ENCODE measurements around the gene SDHAF2.
"Not testable (repeated sequence)": the region's sequence is repeated elsewhere in the genome, so short reads cannot be mapped to it uniquely, and the experiment has no call there.

The SDHAF2 gene

DNA sequence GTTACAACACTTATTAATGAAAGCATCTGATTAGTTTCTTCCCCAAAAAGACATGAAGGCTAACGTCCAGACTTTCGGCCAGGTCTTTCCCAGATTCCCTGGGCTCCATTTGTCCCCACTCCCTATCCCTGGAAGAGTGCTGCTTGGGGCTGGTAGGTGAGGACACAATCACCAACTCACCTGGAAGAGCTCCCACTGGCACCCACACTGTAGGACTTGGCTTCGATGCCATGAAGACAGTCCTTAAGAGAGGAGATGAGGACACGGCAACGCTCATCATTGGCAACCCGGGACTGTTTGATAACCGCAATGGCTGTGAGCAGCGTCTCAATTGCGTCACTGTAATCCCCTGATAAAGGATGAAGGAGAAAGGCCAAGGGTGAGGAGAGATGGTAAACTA, 18.3 kb upstream of the SDHAF2 start:
- Mint-ChIP-seq H3K27me3 (ENCODE audit: low read depth) (no peaks in the 10 kb centered on the region), H3K4me3 (no peak overlapping the region), H3K9me3 (no peaks in the 10 kb centered on the region), H3K27ac (no peak overlapping the region), H3K36me3 (ENCODE audit: low read depth) (peaks cover 59% of the 10 kb centered on the region), H3K4me1 (ENCODE audit: low read depth) (peaks cover 12% of the 10 kb centered on the region)
- DNase-seq (ENCODE audit: low spot score): no peak

GRCh38 chr11:61413496-61413895, 16.4 kb upstream of the SDHAF2 start:
- Mint-ChIP-seq H3K36me3 (ENCODE audit: low read depth) (peaks cover 65% of the 10 kb centered on the region), H3K27me3 (ENCODE audit: low read depth) (no peaks in the 10 kb centered on the region), H3K4me3 (no peak overlapping the region)

DNA sequence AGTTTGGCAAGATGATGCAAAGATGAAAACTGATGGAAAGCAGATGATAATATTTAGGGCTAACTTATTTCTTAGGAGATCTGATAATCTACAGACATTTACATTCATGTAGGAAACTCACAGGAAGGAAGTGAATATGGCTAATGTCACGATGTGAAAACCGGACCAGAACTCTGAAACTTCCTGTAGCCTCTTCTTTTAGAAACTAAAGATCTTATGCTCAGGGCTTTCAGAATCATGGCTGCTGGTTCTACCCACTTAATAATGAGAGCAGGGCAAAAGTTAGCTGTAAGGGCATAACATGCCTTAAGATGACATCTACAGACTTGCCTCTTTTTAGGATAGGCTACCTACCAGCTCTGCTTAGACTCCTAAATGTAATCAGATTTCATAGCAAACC, 15.4 kb upstream of the SDHAF2 start:
- Mint-ChIP-seq H3K36me3 (ENCODE audit: low read depth) (peaks cover 69% of the 10 kb centered on the region), H3K9me3 (no peaks in the 10 kb centered on the region), H3K4me1 (ENCODE audit: low read depth) (peaks cover 23% of the 10 kb centered on the region), H3K4me3 (no peak overlapping the region), H3K27me3 (ENCODE audit: low read depth) (no peaks in the 10 kb centered on the region), H3K27ac (peak overlapping the region; percentile 63)
- no peak for DNase-seq (ENCODE audit: low spot score)

More at GRCh38 chr11:61413496-61413895, 16.4 kb upstream of the SDHAF2 start:
- DNase-seq (ENCODE audit: low spot score): no peak
- peak overlapping the region; percentile 13 for H3K27ac Mint-ChIP-seq
- peaks cover 23% of the 10 kb centered on the region for H3K4me1 Mint-ChIP-seq (ENCODE audit: low read depth)
- H3K9me3 Mint-ChIP-seq: no peaks in the 10 kb centered on the region

- Mint-ChIP-seq H3K36me3 (ENCODE audit: low read depth) (peaks cover 74% of the 10 kb centered on the region), H3K27me3 (ENCODE audit: low read depth) (no peaks in the 10 kb centered on the region), H3K4me3 (no peak overlapping the region), H3K9me3 (no peaks in the 10 kb centered on the region), H3K4me1 (ENCODE audit: low read depth) (peaks cover 23% of the 10 kb centered on the region), H3K27ac (peak overlapping the region; percentile 57)
- no peak for DNase-seq (ENCODE audit: low spot score)
These were observed 14.5 kb upstream of the SDHAF2 start for GRCh38 chr11:61415381-61415780.

DNA sequence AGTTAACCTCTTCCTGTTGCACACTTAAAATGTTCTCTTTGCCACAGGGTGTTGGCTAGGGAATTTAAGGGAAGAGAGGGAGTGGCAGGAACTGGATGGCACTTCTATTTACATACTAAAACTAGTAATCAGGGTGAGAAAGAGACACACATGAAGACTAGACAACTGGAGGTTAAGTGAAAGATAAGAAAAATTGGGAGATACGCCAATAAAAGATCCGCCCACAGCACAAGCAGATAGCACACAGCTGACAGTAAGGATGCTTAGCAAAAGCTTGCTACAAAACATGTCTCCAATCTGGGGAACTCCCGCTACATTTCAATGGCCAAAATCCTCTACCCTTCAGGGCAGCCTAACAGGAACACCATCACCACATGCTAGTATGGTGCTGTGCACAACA, 13.0 kb upstream of the SDHAF2 start:
- H3K4me1 Mint-ChIP-seq (ENCODE audit: low read depth): peaks cover 26% of the 10 kb centered on the region
- H3K9me3 Mint-ChIP-seq: no peaks in the 10 kb centered on the region
- H3K4me3 Mint-ChIP-seq: no peak overlapping the region
- H3K27me3 Mint-ChIP-seq (ENCODE audit: low read depth): no peaks in the 10 kb centered on the region
- H3K36me3 Mint-ChIP-seq (ENCODE audit: low read depth): peaks cover 75% of the 10 kb centered on the region
- DNase-seq (ENCODE audit: low spot score): no peak
- H3K27ac Mint-ChIP-seq: no peak overlapping the region

DNA sequence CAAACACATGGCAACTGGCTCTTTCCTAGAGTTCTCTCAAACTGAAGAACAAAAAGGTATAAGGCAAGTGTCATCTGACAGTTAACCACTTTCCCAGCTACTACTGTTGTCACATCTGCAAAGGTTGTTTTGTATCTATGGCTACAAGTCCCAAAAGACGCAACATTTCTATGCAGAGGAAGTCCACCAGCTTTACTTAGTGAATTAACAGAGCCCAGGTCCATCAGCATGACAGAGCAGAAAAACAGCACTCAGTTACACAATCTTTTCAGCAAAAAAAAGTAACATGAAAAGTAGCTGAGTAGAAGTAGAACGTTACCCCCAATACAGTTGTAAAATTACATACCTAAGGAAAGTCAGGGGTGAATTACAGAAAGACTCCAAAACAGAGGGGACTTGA, 12.3 kb upstream of the SDHAF2 start:
- H3K4me3 Mint-ChIP-seq: no peak overlapping the region

DNA sequence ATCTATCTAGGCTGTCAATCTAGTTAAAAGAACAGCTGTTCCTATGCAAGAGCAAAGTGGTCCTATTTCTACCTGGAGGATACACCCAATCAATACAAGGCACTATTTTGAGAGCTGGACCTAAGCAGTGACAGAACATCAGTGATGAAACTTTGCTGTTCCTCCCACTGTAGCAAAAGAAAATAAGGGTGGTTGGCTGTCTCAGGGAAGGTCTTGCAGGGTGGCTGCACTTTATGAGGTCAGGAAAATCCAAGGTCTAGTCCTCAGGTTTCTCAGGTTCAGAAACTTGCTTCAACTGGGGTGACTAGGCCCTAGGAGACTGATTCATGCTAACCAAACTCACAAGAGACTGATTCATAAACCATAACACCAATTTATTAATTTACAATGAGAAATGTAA, 11.8 kb upstream of the SDHAF2 start:
- H3K9me3 Mint-ChIP-seq: no peaks in the 10 kb centered on the region
- no peak for DNase-seq (ENCODE audit: low spot score)
- no peaks in the 10 kb centered on the region for H3K27me3 Mint-ChIP-seq (ENCODE audit: low read depth)
- H3K27ac Mint-ChIP-seq: peak overlapping the region; percentile 14
- no peak overlapping the region for H3K4me3 Mint-ChIP-seq
- peaks cover 83% of the 10 kb centered on the region for H3K36me3 Mint-ChIP-seq (ENCODE audit: low read depth)
- peaks cover 26% of the 10 kb centered on the region for H3K4me1 Mint-ChIP-seq (ENCODE audit: low read depth)

More for the DNA sequence above, 12.3 kb upstream of the SDHAF2 start:
- H3K36me3 Mint-ChIP-seq (ENCODE audit: low read depth): peaks cover 81% of the 10 kb centered on the region
- H3K4me1 Mint-ChIP-seq (ENCODE audit: low read depth): peaks cover 26% of the 10 kb centered on the region
- H3K27me3 Mint-ChIP-seq (ENCODE audit: low read depth): no peaks in the 10 kb centered on the region
- H3K9me3 Mint-ChIP-seq: no peaks in the 10 kb centered on the region
- DNase-seq (ENCODE audit: low spot score): no peak
- no peak overlapping the region for H3K27ac Mint-ChIP-seq

GRCh38 chr11:61422226-61422625, 7.7 kb upstream of the SDHAF2 start:
- Mint-ChIP-seq H3K4me3 (no peak overlapping the region), H3K27me3 (ENCODE audit: low read depth) (no peaks in the 10 kb centered on the region), H3K4me1 (ENCODE audit: low read depth) (peaks cover 24% of the 10 kb centered on the region), H3K9me3 (no peaks in the 10 kb centered on the region), H3K27ac (no peak overlapping the region), H3K36me3 (ENCODE audit: low read depth) (peaks cover 83% of the 10 kb centered on the region)
- no peak for DNase-seq (ENCODE audit: low spot score)

DNA sequence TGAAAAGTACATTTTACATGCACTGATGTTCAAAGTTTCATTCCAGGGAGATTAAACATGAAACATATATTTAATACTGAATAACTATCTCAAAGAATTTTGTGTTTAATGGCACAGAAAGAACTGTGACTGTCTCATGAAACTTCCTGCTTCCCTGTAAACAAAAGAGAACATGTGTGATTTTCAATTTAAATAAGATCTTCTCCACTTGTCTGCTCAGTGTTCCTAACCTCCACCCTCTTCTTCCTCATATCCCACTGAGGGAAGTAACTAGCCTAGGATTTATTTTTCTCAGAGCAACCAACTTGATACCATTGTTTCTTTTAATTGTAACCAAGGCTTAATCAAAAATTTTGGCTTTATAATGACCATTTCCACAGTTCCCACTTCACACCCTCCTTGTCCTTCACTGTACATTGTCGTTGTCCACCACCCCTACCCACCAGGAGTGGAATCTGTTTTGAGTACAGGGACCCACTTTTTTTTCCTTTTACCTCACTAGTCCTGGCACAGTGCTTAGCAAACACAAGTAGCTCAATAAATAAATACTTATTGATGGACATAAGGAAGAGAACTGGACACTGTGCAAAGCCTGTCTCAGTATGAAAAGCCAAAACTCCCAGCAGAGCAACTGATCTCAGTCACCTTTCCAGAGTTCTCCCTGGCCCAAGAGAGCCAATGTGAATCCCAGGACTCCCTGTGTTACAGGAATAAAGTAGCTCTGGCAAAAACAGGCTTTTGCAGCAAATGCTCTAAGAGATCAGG, 4.4 kb upstream of the SDHAF2 start:
- Mint-ChIP-seq H3K27me3 (ENCODE audit: low read depth) (no peaks in the 10 kb centered on the region), H3K9me3 (no peaks in the 10 kb centered on the region), H3K36me3 (ENCODE audit: low read depth) (peaks cover 72% of the 10 kb centered on the region), H3K4me1 (ENCODE audit: low read depth) (peaks cover 27% of the 10 kb centered on the region), H3K4me3 (no peak overlapping the region), H3K27ac (no peak overlapping the region)
- DNase-seq (ENCODE audit: low spot score): no peak

GRCh38 chr11:61429346-61429690, 606 bp upstream of the SDHAF2 start:
- Mint-ChIP-seq H3K4me1 (ENCODE audit: low read depth) (peaks cover 41% of the 10 kb centered on the region), H3K9me3 (no peaks in the 10 kb centered on the region), H3K36me3 (ENCODE audit: low read depth) (peaks cover 57% of the 10 kb centered on the region), H3K4me3 (peak overlapping the region; percentile 97), H3K27me3 (ENCODE audit: low read depth) (no peaks in the 10 kb centered on the region), H3K27ac (peak overlapping the region; percentile 98)
- DNase-seq (ENCODE audit: low spot score): peak; percentile 70

- Mint-ChIP-seq H3K4me3 (peak overlapping the region; percentile 97), H3K4me1 (ENCODE audit: low read depth) (peaks cover 39% of the 10 kb centered on the region), H3K27ac (peak overlapping the region; percentile 98), H3K36me3 (ENCODE audit: low read depth) (peaks cover 55% of the 10 kb centered on the region)
- H3K9me3 Mint-ChIP-seq; DNase-seq (ENCODE audit: low spot score); H3K27me3 Mint-ChIP-seq (ENCODE audit: low read depth): not testable (repeated sequence)
These were observed 915 bp downstream of the SDHAF2 start for GRCh38 chr11:61430839-61431238.

DNA sequence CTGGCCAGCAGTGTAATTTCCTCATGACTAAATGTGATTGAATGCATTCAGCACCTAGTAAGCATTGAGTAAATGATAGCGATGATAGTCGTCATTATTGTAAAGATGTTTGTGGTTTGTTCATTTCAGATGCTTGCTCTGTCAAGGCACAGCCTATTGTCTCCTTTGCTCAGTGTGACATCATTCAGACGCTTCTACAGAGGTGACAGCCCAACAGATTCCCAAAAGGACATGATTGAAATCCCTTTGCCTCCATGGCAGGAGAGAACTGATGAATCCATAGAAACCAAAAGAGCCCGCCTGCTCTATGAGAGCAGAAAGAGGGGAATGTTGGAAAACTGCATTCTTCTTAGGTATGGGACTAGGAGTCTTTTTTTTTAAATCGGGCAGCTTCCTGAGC, 7.6 kb downstream of the SDHAF2 start:
- H3K9me3 Mint-ChIP-seq: no peaks in the 10 kb centered on the region
- peaks cover 12% of the 10 kb centered on the region for H3K4me1 Mint-ChIP-seq (ENCODE audit: low read depth)
- H3K27ac Mint-ChIP-seq: no peak overlapping the region
- DNase-seq (ENCODE audit: low spot score): no peak
- no peaks in the 10 kb centered on the region for H3K27me3 Mint-ChIP-seq (ENCODE audit: low read depth)
- peaks cover 60% of the 10 kb centered on the region for H3K36me3 Mint-ChIP-seq (ENCODE audit: low read depth)
- H3K4me3 Mint-ChIP-seq: no peak overlapping the region

DNA sequence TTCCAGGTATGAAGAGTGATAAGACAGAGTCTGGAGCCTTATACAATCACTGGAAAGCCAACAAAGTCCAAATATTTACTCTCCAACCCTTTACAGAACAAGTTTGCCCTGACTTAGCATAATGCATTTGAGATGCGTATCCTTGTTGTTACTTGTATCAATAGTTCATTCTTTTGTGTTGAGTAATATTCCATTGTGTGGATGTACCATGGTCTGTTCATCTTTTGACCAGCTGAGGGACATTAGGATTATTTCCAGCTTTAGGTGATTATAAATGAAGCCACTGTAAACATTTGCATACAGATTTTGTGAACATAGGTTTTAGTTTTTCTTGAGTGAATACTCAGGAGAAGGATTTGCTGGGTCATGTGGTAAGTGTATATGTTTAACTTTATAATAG, 9.7 kb downstream of the SDHAF2 start:
- Mint-ChIP-seq H3K36me3 (ENCODE audit: low read depth) (peaks cover 56% of the 10 kb centered on the region), H3K4me1 (ENCODE audit: low read depth) (peaks cover 9% of the 10 kb centered on the region), H3K27ac (no peak overlapping the region), H3K9me3 (no peaks in the 10 kb centered on the region), H3K4me3 (no peak overlapping the region), H3K27me3 (ENCODE audit: low read depth) (no peaks in the 10 kb centered on the region)
- DNase-seq (ENCODE audit: low spot score): no peak

GRCh38 chr11:61442616-61443015, 12.7 kb downstream of the SDHAF2 start:
- H3K9me3 Mint-ChIP-seq: no peaks in the 10 kb centered on the region

DNA sequence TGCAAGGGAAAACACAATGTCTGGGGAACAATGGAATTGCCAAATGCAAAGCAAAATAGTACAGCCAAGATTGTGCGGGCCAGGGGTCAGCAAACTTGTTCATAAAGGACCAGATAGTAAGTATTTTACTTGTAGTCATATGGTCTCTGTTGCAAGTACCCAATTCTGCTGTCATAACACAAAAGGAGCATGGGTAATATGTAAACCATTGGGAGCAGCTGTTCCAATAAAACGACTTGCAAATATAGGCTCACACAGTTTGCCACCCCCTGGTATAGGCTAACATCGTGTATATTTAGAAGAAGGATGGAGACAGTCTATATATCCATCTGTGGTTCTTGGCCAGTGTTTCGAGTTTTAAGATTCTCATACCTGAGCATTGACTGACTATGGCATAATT, 15.6 kb downstream of the SDHAF2 start:
- H3K27ac Mint-ChIP-seq: no peak overlapping the region
- no peak for DNase-seq (ENCODE audit: low spot score)
- no peaks in the 10 kb centered on the region for H3K27me3 Mint-ChIP-seq (ENCODE audit: low read depth)
- peaks cover 9% of the 10 kb centered on the region for H3K4me1 Mint-ChIP-seq (ENCODE audit: low read depth)
- no peak overlapping the region for H3K4me3 Mint-ChIP-seq
- peaks cover 62% of the 10 kb centered on the region for H3K36me3 Mint-ChIP-seq (ENCODE audit: low read depth)
- H3K9me3 Mint-ChIP-seq: no peaks in the 10 kb centered on the region

More at GRCh38 chr11:61442616-61443015, 12.7 kb downstream of the SDHAF2 start:
- Mint-ChIP-seq H3K27ac (no peak overlapping the region), H3K4me3 (no peak overlapping the region), H3K27me3 (ENCODE audit: low read depth) (no peaks in the 10 kb centered on the region), H3K4me1 (ENCODE audit: low read depth) (peaks cover 11% of the 10 kb centered on the region), H3K36me3 (ENCODE audit: low read depth) (peaks cover 62% of the 10 kb centered on the region)
- DNase-seq (ENCODE audit: low spot score): no peak

Data from T-helper 2 cell treated with Interferon-gamma antibody and Interleukin-4, amounts not matched to agents 5 μg/mL and 100 μg/mL, for 36 hours (primary cell).